CD14-positive monocyte (primary cell): ENCODE measurements around the gene ANKRD30A. TPM values are rescaled to one million over a fixed set of nuclear protein-coding genes. Genes with fewer than 3 reads are reported as not detected.

ENCODE experiments used
- DNase-seq, 3 donors: peaks; one replicate each; pipeline ENCODE4 v3.0.0-alpha.2; 2011 to 2022
- H2AFZ ChIP-seq: 2 replicates; pipeline ENCODE4 v1.6.0; 2012; ENCODE audit warnings: mild to moderate bottlenecking, low read depth, low read length, inconsistent platforms; ENCODE audit not compliant: insufficient read depth, poor library complexity, severe bottlenecking
- H3K27ac ChIP-seq, 2 donors: 1 replicate in 1 of 2; 2 replicates in 1 of 2; pipeline ENCODE4 v1.5.1; 2012 to 2013; ENCODE audit warnings: low read length in 2 of 2, control low read depth in 1 of 2, inconsistent platforms in 1 of 2, low read depth in 1 of 2, mild to moderate bottlenecking in 1 of 2
- H3K27me3 ChIP-seq, 2 donors: one replicate each; pipeline versions ENCODE4 v1.6.0 to v1.6.1; 2011 to 2013; ENCODE audit warnings: low read length in 2 of 2; ENCODE audit not compliant: control insufficient read depth in 2 of 2, insufficient read depth in 2 of 2
- H3K36me3 ChIP-seq, 2 donors: replicated peaks in 1 of 2; 1 replicate in 1 of 2; 2 replicates in 1 of 2; pipeline versions ENCODE4 v1.5.1 to v1.6.1; 2012 to 2013; ENCODE audit warnings: low read length in 2 of 2, control low read depth in 1 of 2, inconsistent platforms in 1 of 2, mild to moderate bottlenecking in 1 of 2; ENCODE audit not compliant: insufficient read depth in 2 of 2, control insufficient read depth in 1 of 2
- H3K4me1 ChIP-seq, 2 donors: 1 replicate in 1 of 2; 2 replicates in 1 of 2; pipeline versions ENCODE4 v1.5.1 to v1.6.1; 2012 to 2013; ENCODE audit warnings: low read length in 2 of 2, control low read depth in 1 of 2, inconsistent platforms in 1 of 2, mild to moderate bottlenecking in 1 of 2, moderate library complexity in 1 of 2; ENCODE audit not compliant: insufficient read depth in 2 of 2, control insufficient read depth in 1 of 2
- H3K4me2 ChIP-seq: replicated peaks from 2 replicates; pipeline ENCODE3; 2012; ENCODE audit warnings: low read length, moderate library complexity, mild to moderate bottlenecking; ENCODE audit not compliant: poor library complexity, severe bottlenecking; ENCODE audit errors: extremely low read depth
- H3K4me3 ChIP-seq, 3 experiments: fragments of 200-600 bp in 1 of 3; sonication (generic) in 1 of 3; replicated peaks in 1 of 3; 1 replicate in 2 of 3; 2 replicates in 1 of 3; pipeline ENCODE4 v1.5.1; 2011 to 2013; ENCODE audit warnings: low read length in 3 of 3, mild to moderate bottlenecking in 3 of 3, control low read depth in 2 of 3, low read depth in 2 of 3, inconsistent platforms in 1 of 3, moderate library complexity in 1 of 3
- H3K79me2 ChIP-seq: 2 replicates; pipeline ENCODE4 v1.6.0; 2012; ENCODE audit warnings: mild to moderate bottlenecking, control low read depth, inconsistent platforms, low read length, moderate library complexity; ENCODE audit not compliant: insufficient read depth
- H3K9ac ChIP-seq: 2 replicates; pipeline ENCODE4 v1.6.0; 2017; ENCODE audit warnings: low read length, mild to moderate bottlenecking; ENCODE audit not compliant: insufficient read depth, poor library complexity, severe bottlenecking
- H3K9me3 ChIP-seq, 2 donors: replicated peaks in 1 of 2; 1 replicate in 1 of 2; 2 replicates in 1 of 2; pipeline versions ENCODE4 v1.5.1 to v1.6.1; 2012 to 2013; ENCODE audit warnings: low read length in 2 of 2, control low read depth in 1 of 2; ENCODE audit not compliant: control insufficient read depth in 1 of 2, insufficient read depth in 1 of 2
- H4K20me1 ChIP-seq: 2 replicates; pipeline ENCODE4 v1.6.0; 2012; ENCODE audit warnings: mild to moderate bottlenecking, low read length, control low read depth, moderate library complexity; ENCODE audit not compliant: insufficient read depth
- H3K27ac Mint-ChIP-seq, 7 donors: one replicate each; pipeline ENCODE4 v1.8.0; 2020; ENCODE audit warnings: mild to moderate bottlenecking in 7 of 7, mixed read lengths in 7 of 7, moderate library complexity in 6 of 7, inconsistent platforms in 2 of 7
- H3K27me3 Mint-ChIP-seq, 3 donors: one replicate each; pipeline ENCODE4 v1.8.0; 2021 to 2022; ENCODE audit warnings: low read depth in 3 of 3, mild to moderate bottlenecking in 3 of 3, mixed read lengths in 3 of 3, moderate library complexity in 3 of 3, inconsistent platforms in 1 of 3
- H3K36me3 Mint-ChIP-seq, 2 donors: one replicate each; pipeline ENCODE4 v1.8.0; 2020; ENCODE audit warnings: mixed read lengths in 2 of 2, inconsistent platforms in 1 of 2, mild to moderate bottlenecking in 1 of 2
- H3K4me1 Mint-ChIP-seq: one replicate; pipeline ENCODE4 v1.8.0; 2020; ENCODE audit warnings: mild to moderate bottlenecking, mixed read lengths
- H3K4me3 Mint-ChIP-seq, 2 donors: one replicate each; pipeline ENCODE4 v1.8.0; 2020; ENCODE audit warnings: mild to moderate bottlenecking in 2 of 2, mixed read lengths in 2 of 2, moderate library complexity in 1 of 2
- H3K9me3 Mint-ChIP-seq, 7 donors: one replicate each; pipeline ENCODE4 v1.8.0; 2020 to 2022; ENCODE audit warnings: mixed read lengths in 7 of 7, mild to moderate bottlenecking in 6 of 7, moderate library complexity in 6 of 7, inconsistent platforms in 2 of 7
- CTCF ChIP-seq: fragments of 200-600 bp; IDR thresholded peaks from one replicate; pipeline ENCODE4 v1.8.0; 2022; ENCODE audit warnings: antibody characterized with exemption, mild to moderate bottlenecking
- WGBS: methylation state at CpG from one replicate; pipeline ENCODE4 v1.1.5; 2013; ENCODE audit warnings: missing lambda C conversion rate; ENCODE audit not compliant: insufficient coverage; 5-methylcytosine and 5-hydroxymethylcytosine counted together
- intact Hi-C, 2 donors: fragments of 100-400 bp; cut with micrococcal nuclease; formaldehyde crosslinking; loops; one replicate each; pipeline versions ENCODE4 v1.15.0 to v1.15.1; 2023
- polyA plus RNA-seq, 3 donors: library from polyadenylated mRNA; depleted of rRNA in 1 of 3; unstranded in 2 of 3; stranded (reverse) in 1 of 3; fragments of 300-500 nt in 2 of 3; fragments of >200 nt in 1 of 3; fragmentation: Illumina TruSeq in 2 of 3; gene quantifications; 1 replicate in 2 of 3; 2 replicates in 1 of 3; pipeline ENCODE4 v1.2.3, GENCODE V29; 2012 to 2021

ANKRD30A gene
- polyA plus RNA-seq, 3 donors = not detected

- Histone ChIP-seq H3K9me3 (no peaks in the 10 kb centered on the region), H3K79me2 (no peaks in the 10 kb centered on the region), H3K36me3 (no peaks in the 10 kb centered on the region), H4K20me1 (no peaks in the 10 kb centered on the region), H3K4me2 (no peak overlapping the region), H2AFZ (no peak overlapping the region), H3K27me3 (no peaks in the 10 kb centered on the region), H3K4me3 (no peak overlapping the region), H3K27ac (no peak overlapping the region), H3K9ac (no peak overlapping the region), H3K4me1 (no peaks in the 10 kb centered on the region)
- no peak for TF ChIP-seq CTCF
- Mint-ChIP-seq H3K4me3 (no peak overlapping the region), H3K9me3 (peaks cover 0 to 7% (median 0%) of the 10 kb centered on the region in 7 donors), H3K36me3 (no peaks in the 10 kb centered on the region), H3K27ac (no peak overlapping the region), H3K27me3 (no peaks in the 10 kb centered on the region), H3K4me1 (no peaks in the 10 kb centered on the region)
- WGBS = no CpG with 5 or more reads among the region's 2 CpGs
- intact Hi-C loops = no loop called here
- no peak for DNase-seq
Observed at GRCh38 chr10:37222046-37222445, 96.6 kb downstream of the ANKRD30A start.

GRCh38 chr10:37225163-37225562, 99.8 kb downstream of the ANKRD30A start:
- Mint-ChIP-seq H3K36me3 (no peaks in the 10 kb centered on the region), H3K27ac (no peak overlapping the region), H3K27me3 (no peaks in the 10 kb centered on the region), H3K9me3 (peaks cover 0 to 7% (median 0%) of the 10 kb centered on the region in 7 donors), H3K4me3 (no peak overlapping the region), H3K4me1 (no peaks in the 10 kb centered on the region)
- Histone ChIP-seq H2AFZ (no peak overlapping the region), H3K9me3 (peaks cover 0 to 3% of the 10 kb centered on the region in 2 donors), H4K20me1 (no peaks in the 10 kb centered on the region), H3K27me3 (no peaks in the 10 kb centered on the region), H3K36me3 (no peaks in the 10 kb centered on the region), H3K4me1 (no peaks in the 10 kb centered on the region), H3K27ac (no peak overlapping the region), H3K4me3 (no peak overlapping the region), H3K79me2 (no peaks in the 10 kb centered on the region), H3K9ac (no peak overlapping the region), H3K4me2 (no peak overlapping the region)
- no CpG with 5 or more reads among the region's 2 CpGs for WGBS
- no peak for TF ChIP-seq CTCF
- DNase-seq = no peak
- intact Hi-C loops = no loop called here
